AG04450 (cell line): ENCODE measurements around the gene OR5D18. TPM values are rescaled to one million over a fixed set of nuclear protein-coding genes. Genes with fewer than 3 reads are reported as not detected.

ENCODE experiments used
- CTCF ChIA-PET: fragments of 300-600, 350-600 bp; formaldehyde crosslinking; extraction: SDS; loops from one replicate; lab custom pipeline; 2022; ENCODE audit warnings: antibody characterized with exemption, inconsistent platforms; lab: Charles Lee
- POLR2A ChIA-PET: fragments of 350-600 bp; formaldehyde crosslinking; extraction: SDS; loops from one replicate; lab custom pipeline; 2021; ENCODE audit warnings: antibody characterized with exemption, inconsistent platforms; lab: Yijun Ruan, JAX
- DNase-seq: peaks from one replicate; pipeline ENCODE4 v3.0.0-alpha.2; 2011; ENCODE audit warnings: low read depth, low spot score
- H3K27ac ChIP-seq: one replicate; pipeline ENCODE4 v1.5.1; 2012; ENCODE audit warnings: low read depth, low read length, control low read depth
- H3K27me3 ChIP-seq: one replicate; pipeline ENCODE4 v1.6.0; 2012; ENCODE audit warnings: low read length; ENCODE audit not compliant: control insufficient read depth, insufficient read depth
- H3K4me3 ChIP-seq: 2 replicates; pipeline ENCODE4 v1.5.1; 2011; ENCODE audit warnings: mild to moderate bottlenecking, low read depth, low read length, control low read depth
- H3K9me3 ChIP-seq: 2 replicates; pipeline ENCODE4 v1.5.1; 2012; ENCODE audit warnings: low read length; ENCODE audit not compliant: control insufficient read depth, insufficient read depth
- polyA minus RNA-seq: library from RNA; depleted of rRNA, polyadenylated mRNA; stranded (reverse); fragments of >200 nt; gene quantifications from 2 replicates; pipeline ENCODE4 v1.2.3, GENCODE V29; 2011; rRNA and poly(A)+ RNA removed
- polyA plus RNA-seq: library from polyadenylated mRNA; depleted of rRNA; stranded (reverse); fragments of >200 nt; gene quantifications from 2 replicates; pipeline ENCODE4 v1.2.3, GENCODE V29; 2011; rRNA removed
- TF ChIP-seq, protein P1 (sequence below): IDR thresholded peaks from 2 replicates; pipeline ENCODE4 v1.5.1; 2011; ENCODE audit warnings: low read depth, low read length, control low read depth, inconsistent platforms

OR5D18 gene
- polyA plus RNA-seq (not detected in 2 replicates), polyA minus RNA-seq (not detected in 2 replicates)

DNA sequence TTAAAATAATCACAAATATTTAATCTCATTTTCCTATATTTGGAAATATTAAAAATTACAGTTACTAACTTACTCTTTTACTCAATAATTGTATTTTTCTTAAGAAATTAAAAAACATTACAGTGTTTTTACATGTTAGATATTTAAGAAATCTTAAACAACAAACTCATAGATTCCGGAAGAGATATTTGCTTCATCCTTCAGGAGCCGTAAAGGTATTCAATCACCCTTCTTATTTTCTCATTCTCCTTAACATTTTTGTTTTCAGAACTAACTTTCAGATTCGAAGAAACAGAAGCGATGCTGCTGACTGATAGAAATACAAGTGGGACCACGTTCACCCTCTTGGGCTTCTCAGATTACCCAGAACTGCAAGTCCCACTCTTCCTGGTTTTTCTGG, at the start of gene OR5D18:
TSS of gene OR5D18 (plus strand) at position 301 of the 400 bp plus-strand sequence. CDS start at position 301, 0 bp downstream.
- CTCF ChIA-PET: no interaction called here
- Histone ChIP-seq H3K9me3 (peaks cover 3% of the 10 kb centered on the region; the same call in 1 of the 2 replicates), H3K27ac (no peak within 1 kb of the TSS), H3K27me3 (no peaks in the 10 kb centered on the region), H3K4me3 (no peak within 1 kb of the TSS)
- POLR2A ChIA-PET: no interaction called here
- TF ChIP-seq, protein P1, sequence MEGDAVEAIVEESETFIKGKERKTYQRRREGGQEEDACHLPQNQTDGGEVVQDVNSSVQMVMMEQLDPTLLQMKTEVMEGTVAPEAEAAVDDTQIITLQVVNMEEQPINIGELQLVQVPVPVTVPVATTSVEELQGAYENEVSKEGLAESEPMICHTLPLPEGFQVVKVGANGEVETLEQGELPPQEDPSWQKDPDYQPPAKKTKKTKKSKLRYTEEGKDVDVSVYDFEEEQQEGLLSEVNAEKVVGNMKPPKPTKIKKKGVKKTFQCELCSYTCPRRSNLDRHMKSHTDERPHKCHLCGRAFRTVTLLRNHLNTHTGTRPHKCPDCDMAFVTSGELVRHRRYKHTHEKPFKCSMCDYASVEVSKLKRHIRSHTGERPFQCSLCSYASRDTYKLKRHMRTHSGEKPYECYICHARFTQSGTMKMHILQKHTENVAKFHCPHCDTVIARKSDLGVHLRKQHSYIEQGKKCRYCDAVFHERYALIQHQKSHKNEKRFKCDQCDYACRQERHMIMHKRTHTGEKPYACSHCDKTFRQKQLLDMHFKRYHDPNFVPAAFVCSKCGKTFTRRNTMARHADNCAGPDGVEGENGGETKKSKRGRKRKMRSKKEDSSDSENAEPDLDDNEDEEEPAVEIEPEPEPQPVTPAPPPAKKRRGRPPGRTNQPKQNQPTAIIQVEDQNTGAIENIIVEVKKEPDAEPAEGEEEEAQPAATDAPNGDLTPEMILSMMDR: no peak
- DNase-seq: no peak

DNA sequence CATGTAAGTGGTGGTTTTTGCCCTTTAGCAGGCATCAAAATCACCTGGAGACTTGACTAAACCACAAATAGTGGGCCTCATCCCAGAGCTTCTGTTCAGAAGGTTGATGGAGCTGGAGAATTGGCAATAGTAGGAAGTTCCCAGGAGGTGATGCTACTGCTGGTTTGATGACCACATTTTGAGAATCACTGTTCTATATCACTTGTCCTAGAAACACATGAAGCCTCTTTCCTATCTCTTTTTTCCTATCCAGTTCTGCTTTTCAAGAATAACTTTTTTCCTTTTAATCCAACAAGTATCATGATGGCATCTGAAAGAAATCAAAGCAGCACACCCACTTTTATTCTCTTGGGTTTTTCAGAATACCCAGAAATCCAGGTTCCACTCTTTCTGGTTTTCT, 46.3 kb upstream of the OR5D18 start, which contains the start of gene OR5D13:
TSS of gene OR5D13 (plus strand) at position 301 of the 400 bp plus-strand sequence. CDS start at position 301, 0 bp downstream.
- DNase-seq: no peak
- TF ChIP-seq, protein P1: no peak
- Histone ChIP-seq H3K9me3 (peaks cover 6% of the 10 kb centered on the region), H3K4me3 (no peak within 1 kb of the TSS), H3K27me3 (no peaks in the 10 kb centered on the region), H3K27ac (no peak within 1 kb of the TSS)
- CTCF ChIA-PET: interaction anchor here (0.5 kb wide), 1 partner anchor 100 kb away, joined by 6 read pairs; no protein-coding TSS in a partner anchor
- POLR2A ChIA-PET: no interaction called here

DNA sequence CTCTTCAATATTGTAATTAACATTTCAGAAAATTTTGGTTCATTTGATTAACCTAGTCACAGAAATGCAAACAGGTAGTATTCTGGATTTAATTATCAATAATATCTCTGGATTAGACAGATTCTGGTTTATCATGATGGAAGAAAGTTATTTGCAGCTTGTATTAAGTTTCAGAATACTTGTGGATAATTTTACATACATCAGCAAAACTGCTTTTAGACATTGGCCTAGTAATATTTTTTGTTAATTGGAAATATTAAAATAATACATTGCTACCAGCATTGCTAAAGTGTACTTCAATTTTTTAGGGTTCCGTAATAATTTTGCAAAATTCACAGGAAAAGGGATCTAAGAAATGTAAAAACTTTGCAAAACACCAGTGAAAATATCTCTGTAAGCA, 27.8 kb upstream of the OR5D18 start:
- POLR2A ChIA-PET: no interaction called here
- peaks cover 6% of the 10 kb centered on the region; the same call in 1 of the 2 replicates for H3K9me3 ChIP-seq
- CTCF ChIA-PET: no interaction called here
- no peak overlapping the region for H3K4me3 ChIP-seq
- no peak for DNase-seq
- H3K27me3 ChIP-seq: no peaks in the 10 kb centered on the region
- H3K27ac ChIP-seq: no peak overlapping the region
- TF ChIP-seq, protein P1: no peak

DNA sequence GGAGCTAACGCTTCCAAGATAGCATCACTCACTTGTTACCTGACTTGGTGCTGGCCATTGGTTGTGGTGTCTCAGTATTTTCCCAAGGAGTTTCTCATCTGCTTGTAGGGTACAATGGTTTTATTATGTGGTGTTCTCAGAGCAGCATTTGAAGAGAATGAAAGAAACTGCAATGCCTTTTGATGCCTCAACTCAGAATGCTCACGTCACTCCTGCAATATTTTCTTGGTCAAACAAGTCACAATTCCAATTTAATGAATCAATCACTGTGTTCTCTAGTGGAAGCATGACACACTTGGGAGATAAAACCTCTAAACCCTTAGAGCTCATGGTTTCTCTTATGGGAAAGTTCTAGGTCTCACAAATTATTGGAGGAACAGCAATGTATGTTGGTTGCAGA, 26.1 kb upstream of the OR5D18 start:
- no peak for DNase-seq
- no peak overlapping the region for H3K27ac ChIP-seq
- no peak overlapping the region for H3K4me3 ChIP-seq
- ChIA-PET CTCF (no interaction called here), POLR2A (no interaction called here)
- no peaks in the 10 kb centered on the region for H3K27me3 ChIP-seq
- TF ChIP-seq, protein P1: no peak
- H3K9me3 ChIP-seq: peaks cover 6% of the 10 kb centered on the region; the same call in 1 of the 2 replicates

DNA sequence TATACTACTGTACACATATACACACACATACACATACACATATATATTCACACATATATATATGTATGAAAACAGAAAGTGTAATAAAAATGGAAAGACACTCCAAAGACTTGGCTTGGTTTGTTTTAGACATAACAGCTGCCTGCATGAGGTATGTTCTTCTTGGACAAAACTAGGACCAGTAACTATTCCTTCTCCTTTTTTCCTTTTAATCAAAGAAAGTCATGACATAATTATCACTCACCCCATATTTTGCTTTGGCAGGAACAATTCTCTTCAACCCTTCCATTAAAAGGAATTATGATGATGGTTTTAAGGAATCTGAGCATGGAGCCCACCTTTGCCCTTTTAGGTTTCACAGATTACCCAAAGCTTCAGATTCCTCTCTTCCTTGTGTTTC, 24.2 kb upstream of the OR5D18 start, which contains the start of gene OR5D14:
TSS of gene OR5D14 (plus strand) at position 301 of the 400 bp plus-strand sequence. CDS start at position 301, 0 bp downstream.
- Histone ChIP-seq H3K27me3 (no peaks in the 10 kb centered on the region), H3K27ac (no peak within 1 kb of the TSS), H3K9me3 (peaks cover 6% of the 10 kb centered on the region; the same call in 1 of the 2 replicates), H3K4me3 (no peak within 1 kb of the TSS)
- TF ChIP-seq, protein P1: no peak
- CTCF ChIA-PET: no interaction called here
- DNase-seq: no peak
- POLR2A ChIA-PET: no interaction called here
